ENCODE data around the gene SNRNP200.

- TF ChIP-seq, protein P1, sequence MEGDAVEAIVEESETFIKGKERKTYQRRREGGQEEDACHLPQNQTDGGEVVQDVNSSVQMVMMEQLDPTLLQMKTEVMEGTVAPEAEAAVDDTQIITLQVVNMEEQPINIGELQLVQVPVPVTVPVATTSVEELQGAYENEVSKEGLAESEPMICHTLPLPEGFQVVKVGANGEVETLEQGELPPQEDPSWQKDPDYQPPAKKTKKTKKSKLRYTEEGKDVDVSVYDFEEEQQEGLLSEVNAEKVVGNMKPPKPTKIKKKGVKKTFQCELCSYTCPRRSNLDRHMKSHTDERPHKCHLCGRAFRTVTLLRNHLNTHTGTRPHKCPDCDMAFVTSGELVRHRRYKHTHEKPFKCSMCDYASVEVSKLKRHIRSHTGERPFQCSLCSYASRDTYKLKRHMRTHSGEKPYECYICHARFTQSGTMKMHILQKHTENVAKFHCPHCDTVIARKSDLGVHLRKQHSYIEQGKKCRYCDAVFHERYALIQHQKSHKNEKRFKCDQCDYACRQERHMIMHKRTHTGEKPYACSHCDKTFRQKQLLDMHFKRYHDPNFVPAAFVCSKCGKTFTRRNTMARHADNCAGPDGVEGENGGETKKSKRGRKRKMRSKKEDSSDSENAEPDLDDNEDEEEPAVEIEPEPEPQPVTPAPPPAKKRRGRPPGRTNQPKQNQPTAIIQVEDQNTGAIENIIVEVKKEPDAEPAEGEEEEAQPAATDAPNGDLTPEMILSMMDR (IDR thresholded peaks at IDR 0.05): no peak
- TF ChIP-seq POLR2A (IDR thresholded peaks at IDR 0.05) (no peak), POLR2AphosphoS5 (IDR thresholded peaks at IDR 0.05) (no peak)
These were observed 52.8 kb downstream of the SNRNP200 start for GRCh38 chr2:96252526-96252925.
